Loucy (cell line): ENCODE results near the gene RPUSD1.

Source experiments
- EZH2phosphoT487 ChIP-seq: fragments of 200-600 bp; IDR thresholded peaks from 2 replicates; pipeline ENCODE4 v1.6.1; 2018; ENCODE audit warnings: antibody characterized with exemption, mild to moderate bottlenecking, moderate library complexity, borderline replicate concordance
- TF ChIP-seq, protein P1 (sequence below): fragments of 200-600 bp; sonication (generic); conservative IDR thresholded peaks from 2 replicates; pipeline ENCODE4 v1.5.1; 2014; ENCODE audit warnings: mild to moderate bottlenecking, antibody characterized with exemption, low read length

- TF ChIP-seq, protein P1, sequence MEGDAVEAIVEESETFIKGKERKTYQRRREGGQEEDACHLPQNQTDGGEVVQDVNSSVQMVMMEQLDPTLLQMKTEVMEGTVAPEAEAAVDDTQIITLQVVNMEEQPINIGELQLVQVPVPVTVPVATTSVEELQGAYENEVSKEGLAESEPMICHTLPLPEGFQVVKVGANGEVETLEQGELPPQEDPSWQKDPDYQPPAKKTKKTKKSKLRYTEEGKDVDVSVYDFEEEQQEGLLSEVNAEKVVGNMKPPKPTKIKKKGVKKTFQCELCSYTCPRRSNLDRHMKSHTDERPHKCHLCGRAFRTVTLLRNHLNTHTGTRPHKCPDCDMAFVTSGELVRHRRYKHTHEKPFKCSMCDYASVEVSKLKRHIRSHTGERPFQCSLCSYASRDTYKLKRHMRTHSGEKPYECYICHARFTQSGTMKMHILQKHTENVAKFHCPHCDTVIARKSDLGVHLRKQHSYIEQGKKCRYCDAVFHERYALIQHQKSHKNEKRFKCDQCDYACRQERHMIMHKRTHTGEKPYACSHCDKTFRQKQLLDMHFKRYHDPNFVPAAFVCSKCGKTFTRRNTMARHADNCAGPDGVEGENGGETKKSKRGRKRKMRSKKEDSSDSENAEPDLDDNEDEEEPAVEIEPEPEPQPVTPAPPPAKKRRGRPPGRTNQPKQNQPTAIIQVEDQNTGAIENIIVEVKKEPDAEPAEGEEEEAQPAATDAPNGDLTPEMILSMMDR = no peak
- no peak for TF ChIP-seq EZH2phosphoT487
Observed at GRCh38 chr16:797686-798085, 9.5 kb upstream of the RPUSD1 start.
